AG04450 (cell line): Measurements from ENCODE around the gene SLC39A8. TPM values are rescaled to one million over a fixed set of nuclear protein-coding genes. Genes with fewer than 3 reads are reported as not detected.

ENCODE experiments used
- CTCF ChIA-PET: fragments of 300-600, 350-600 bp; formaldehyde crosslinking; extraction: SDS; loops from one replicate; lab custom pipeline; 2022; ENCODE audit warnings: antibody characterized with exemption, inconsistent platforms; lab: Charles Lee
- POLR2A ChIA-PET: fragments of 350-600 bp; formaldehyde crosslinking; extraction: SDS; loops from one replicate; lab custom pipeline; 2021; ENCODE audit warnings: antibody characterized with exemption, inconsistent platforms; lab: Yijun Ruan, JAX
- DNase-seq: peaks from one replicate; pipeline ENCODE4 v3.0.0-alpha.2; 2011; ENCODE audit warnings: low read depth, low spot score
- H3K27ac ChIP-seq: one replicate; pipeline ENCODE4 v1.5.1; 2012; ENCODE audit warnings: low read depth, low read length, control low read depth
- H3K27me3 ChIP-seq: one replicate; pipeline ENCODE4 v1.6.0; 2012; ENCODE audit warnings: low read length; ENCODE audit not compliant: control insufficient read depth, insufficient read depth
- H3K4me3 ChIP-seq: 2 replicates; pipeline ENCODE4 v1.5.1; 2011; ENCODE audit warnings: mild to moderate bottlenecking, low read depth, low read length, control low read depth
- H3K9me3 ChIP-seq: 2 replicates; pipeline ENCODE4 v1.5.1; 2012; ENCODE audit warnings: low read length; ENCODE audit not compliant: control insufficient read depth, insufficient read depth
- polyA plus RNA-seq: library from polyadenylated mRNA; depleted of rRNA; stranded (reverse); fragments of >200 nt; gene quantifications from 2 replicates; pipeline ENCODE4 v1.2.3, GENCODE V29; 2011
- TF ChIP-seq, protein P1 (sequence below): IDR thresholded peaks from 2 replicates; pipeline ENCODE4 v1.5.1; 2011; ENCODE audit warnings: low read depth, low read length, control low read depth, inconsistent platforms

Gene SLC39A8
- polyA plus RNA-seq, 1 experiment = 0.11 TPM

DNA sequence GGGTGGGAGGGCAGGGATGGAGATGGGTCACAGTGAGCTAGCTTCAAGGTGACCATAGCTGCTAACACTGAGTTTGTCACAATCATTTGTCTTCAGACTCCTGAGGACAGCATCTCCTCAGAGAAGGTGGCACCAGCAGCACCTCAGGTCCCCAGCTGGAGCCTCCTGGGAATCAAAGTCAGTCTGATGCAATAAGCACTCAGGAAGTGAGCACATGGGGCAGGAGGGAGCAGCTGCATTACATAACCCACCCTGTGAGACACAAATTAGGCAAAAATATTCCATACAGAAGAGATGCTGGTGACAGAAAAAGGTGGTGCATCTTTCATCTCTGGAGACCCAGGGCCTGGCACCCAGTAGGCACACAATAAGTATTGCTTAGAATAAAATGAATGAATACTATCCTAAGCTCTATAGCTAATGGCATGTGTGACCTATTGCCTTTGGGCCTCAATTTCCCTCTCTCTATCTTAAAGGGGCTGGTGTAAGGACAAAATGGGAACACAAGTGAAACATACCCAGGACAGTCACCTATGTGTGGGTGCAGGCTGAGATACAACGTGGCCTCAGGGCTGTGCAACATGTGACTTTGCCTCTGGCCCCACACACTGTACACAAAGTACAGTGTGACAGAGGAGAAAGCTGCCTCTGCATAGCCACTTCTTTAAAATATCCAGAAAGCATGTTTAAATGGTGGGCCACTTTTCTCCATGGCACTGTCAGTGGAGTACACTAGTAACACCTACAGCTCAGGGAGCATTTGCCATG lies 37.1 kb downstream of the SLC39A8 start:
- POLR2A ChIA-PET = no interaction called here
- no peaks in the 10 kb centered on the region for H3K27me3 ChIP-seq
- no peak overlapping the region for H3K4me3 ChIP-seq
- TF ChIP-seq, protein P1, sequence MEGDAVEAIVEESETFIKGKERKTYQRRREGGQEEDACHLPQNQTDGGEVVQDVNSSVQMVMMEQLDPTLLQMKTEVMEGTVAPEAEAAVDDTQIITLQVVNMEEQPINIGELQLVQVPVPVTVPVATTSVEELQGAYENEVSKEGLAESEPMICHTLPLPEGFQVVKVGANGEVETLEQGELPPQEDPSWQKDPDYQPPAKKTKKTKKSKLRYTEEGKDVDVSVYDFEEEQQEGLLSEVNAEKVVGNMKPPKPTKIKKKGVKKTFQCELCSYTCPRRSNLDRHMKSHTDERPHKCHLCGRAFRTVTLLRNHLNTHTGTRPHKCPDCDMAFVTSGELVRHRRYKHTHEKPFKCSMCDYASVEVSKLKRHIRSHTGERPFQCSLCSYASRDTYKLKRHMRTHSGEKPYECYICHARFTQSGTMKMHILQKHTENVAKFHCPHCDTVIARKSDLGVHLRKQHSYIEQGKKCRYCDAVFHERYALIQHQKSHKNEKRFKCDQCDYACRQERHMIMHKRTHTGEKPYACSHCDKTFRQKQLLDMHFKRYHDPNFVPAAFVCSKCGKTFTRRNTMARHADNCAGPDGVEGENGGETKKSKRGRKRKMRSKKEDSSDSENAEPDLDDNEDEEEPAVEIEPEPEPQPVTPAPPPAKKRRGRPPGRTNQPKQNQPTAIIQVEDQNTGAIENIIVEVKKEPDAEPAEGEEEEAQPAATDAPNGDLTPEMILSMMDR = no peak
- no peaks in the 10 kb centered on the region for H3K9me3 ChIP-seq
- CTCF ChIA-PET = interaction anchor here (0.6 kb wide), 1 partner anchor 354 kb away, joined by 3 read pairs; no protein-coding TSS in a partner anchor
- DNase-seq = no peak
- no peak overlapping the region for H3K27ac ChIP-seq

DNA sequence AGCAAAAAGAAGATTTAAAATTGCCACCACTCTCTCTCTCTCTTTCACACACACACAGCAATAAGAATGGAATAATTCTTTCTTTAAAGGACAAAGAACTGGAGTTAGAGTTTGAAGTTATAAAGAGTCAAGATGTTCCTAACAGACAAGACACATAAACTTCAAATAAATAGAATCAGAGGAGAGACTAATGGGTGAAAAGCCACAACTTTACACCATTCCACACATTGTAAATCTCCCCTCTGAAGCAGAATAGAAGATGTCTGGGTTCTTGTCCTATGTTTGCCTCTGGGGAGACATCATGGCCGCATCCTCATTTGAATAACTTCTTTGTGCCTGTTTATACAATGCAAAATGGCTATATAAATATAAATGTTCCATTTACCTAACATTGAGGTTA lies 39.6 kb downstream of the SLC39A8 start:
- H3K27ac ChIP-seq = no peak overlapping the region
- H3K4me3 ChIP-seq = no peak overlapping the region
- ChIA-PET CTCF (no interaction called here), POLR2A (no interaction called here)
- H3K27me3 ChIP-seq = no peaks in the 10 kb centered on the region
- H3K9me3 ChIP-seq = no peaks in the 10 kb centered on the region
- TF ChIP-seq, protein P1 = no peak
- DNase-seq = no peak

DNA sequence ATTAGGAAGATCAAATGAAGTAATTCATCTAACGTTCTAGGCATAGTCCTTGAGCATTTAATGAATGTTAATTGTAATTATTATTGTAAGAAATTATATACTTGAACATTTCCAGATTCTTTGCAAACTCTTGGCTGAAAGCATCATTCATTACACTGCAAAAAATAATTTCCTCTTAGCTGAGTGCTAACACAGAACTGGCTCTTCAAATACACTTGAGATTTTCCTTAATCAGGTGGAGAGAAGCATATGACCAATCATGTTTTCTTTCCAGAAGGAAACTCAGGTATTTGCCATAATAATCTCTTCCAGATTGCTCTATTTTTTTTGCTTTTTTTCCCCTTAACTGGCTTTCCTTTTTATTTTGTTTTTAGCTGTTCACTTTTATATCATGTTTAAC lies 42.5 kb downstream of the SLC39A8 start:
- POLR2A ChIA-PET = no interaction called here
- no peaks in the 10 kb centered on the region for H3K27me3 ChIP-seq
- DNase-seq = no peak
- no peaks in the 10 kb centered on the region for H3K9me3 ChIP-seq
- H3K4me3 ChIP-seq = no peak overlapping the region
- CTCF ChIA-PET = no interaction called here
- TF ChIP-seq, protein P1 = no peak
- H3K27ac ChIP-seq = no peak overlapping the region

DNA sequence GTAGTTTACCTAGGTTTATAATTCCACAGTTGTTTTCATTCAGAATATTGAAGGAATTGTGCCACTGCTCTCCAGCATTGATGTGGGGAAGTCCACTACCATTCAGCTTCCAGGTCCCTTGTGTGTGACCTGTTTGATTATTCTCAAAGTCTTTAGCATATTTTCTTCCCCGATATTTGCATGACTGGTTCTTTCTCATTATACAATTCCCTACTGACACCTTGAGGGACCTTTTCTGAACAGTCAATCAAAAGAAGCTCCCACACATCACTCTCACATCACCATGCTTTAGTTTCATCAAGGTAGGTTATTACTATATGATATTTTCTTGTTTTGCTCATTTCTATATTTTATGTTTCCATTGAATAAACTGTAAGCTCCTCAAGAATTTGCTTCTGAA lies 44.1 kb downstream of the SLC39A8 start:
- TF ChIP-seq, protein P1 = no peak
- Histone ChIP-seq H3K9me3 (no peaks in the 10 kb centered on the region), H3K27me3 (no peaks in the 10 kb centered on the region), H3K4me3 (no peak overlapping the region), H3K27ac (no peak overlapping the region)
- CTCF ChIA-PET = interaction anchor here (0.6 kb wide), 1 partner anchor 1588 kb away, joined by 5 read pairs; no protein-coding TSS in a partner anchor
- POLR2A ChIA-PET = no interaction called here
- DNase-seq = no peak

DNA sequence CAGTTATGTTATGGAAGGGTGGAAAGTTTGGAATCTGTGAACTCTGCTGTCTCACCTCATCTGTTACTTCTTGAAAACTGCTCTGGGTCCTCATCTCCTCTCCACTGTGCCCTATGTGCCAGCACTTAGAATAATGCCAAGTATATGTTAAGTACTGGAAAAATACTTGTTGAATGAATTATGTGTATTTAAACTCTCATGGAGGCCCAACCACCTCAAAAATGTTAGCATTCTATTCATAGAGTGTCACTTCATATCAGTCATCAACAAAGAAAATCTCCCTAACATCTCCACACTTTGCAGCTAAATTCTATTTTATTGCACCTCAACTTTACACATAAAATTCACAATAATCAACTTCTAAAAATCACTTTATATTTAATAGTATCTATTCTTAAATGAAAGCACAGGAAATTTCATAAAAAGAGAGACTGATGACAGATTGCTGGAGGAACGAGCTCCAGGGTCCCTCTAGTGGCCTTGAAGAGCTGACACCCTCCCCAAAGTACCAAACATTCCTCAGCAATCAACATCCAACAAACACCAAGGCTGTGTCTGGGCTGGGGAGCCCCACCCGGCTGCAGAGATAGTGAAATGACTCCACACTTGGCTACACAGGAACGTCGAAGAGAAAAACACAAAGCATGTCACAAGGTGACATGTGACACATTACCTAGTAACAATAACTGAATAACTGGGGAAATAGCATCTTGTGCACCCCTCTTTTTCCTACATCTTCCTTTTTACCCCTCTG lies 45.8 kb downstream of the SLC39A8 start:
- H3K4me3 ChIP-seq = no peak overlapping the region
- ChIA-PET POLR2A (no interaction called here), CTCF (interaction anchor here (1.0 kb wide), 3 partner anchors 8 to 131 kb away, joined by 3 read pairs; no protein-coding TSS in a partner anchor)
- no peak for DNase-seq
- TF ChIP-seq, protein P1 = peak; percentile 61
- no peaks in the 10 kb centered on the region for H3K9me3 ChIP-seq
- no peak overlapping the region for H3K27ac ChIP-seq
- no peaks in the 10 kb centered on the region for H3K27me3 ChIP-seq
